H9 (cell line): ENCODE results near the gene ZNF618. TPM values are rescaled to one million over a fixed set of nuclear protein-coding genes. Genes with fewer than 3 reads are reported as not detected.

Experiments used
- DNase-seq: peaks from one replicate; pipeline ENCODE4 v3.0.0-alpha.2; 2017
- H2AFZ ChIP-seq: one replicate; pipeline ENCODE4 v1.6.1; 2013; ENCODE audit warnings: mild to moderate bottlenecking, low read length, control low read depth, moderate library complexity
- H2AK5ac ChIP-seq: 2 replicates; pipeline ENCODE4 v1.6.1; 2013; ENCODE audit warnings: low read length, control low read depth, mixed read lengths; ENCODE audit not compliant: insufficient read length
- H2BK120ac ChIP-seq: one replicate; pipeline ENCODE4 v1.6.1; 2013; ENCODE audit warnings: low read depth, mild to moderate bottlenecking, low read length, control low read depth, inconsistent platforms; ENCODE audit not compliant: poor library complexity, severe bottlenecking
- H2BK12ac ChIP-seq: 2 replicates; pipeline ENCODE4 v1.6.1; 2013; ENCODE audit warnings: low read length, control low read depth, mixed read lengths, low read depth; ENCODE audit not compliant: insufficient read length
- H2BK15ac ChIP-seq: 2 replicates; pipeline ENCODE4 v1.6.1; 2013; ENCODE audit warnings: low read depth, low read length, control low read depth
- H2BK20ac ChIP-seq: one replicate; pipeline ENCODE4 v1.6.1; 2013; ENCODE audit warnings: low read depth, mild to moderate bottlenecking, low read length, control low read depth, inconsistent platforms; ENCODE audit not compliant: poor library complexity, severe bottlenecking
- H2BK5ac ChIP-seq: 2 replicates; pipeline ENCODE4 v1.6.1; 2013; ENCODE audit warnings: low read length, control low read depth, mixed read lengths; ENCODE audit not compliant: insufficient read length
- H3K14ac ChIP-seq: 2 replicates; pipeline ENCODE4 v1.6.1; 2013; ENCODE audit warnings: low read length, control low read depth; ENCODE audit not compliant: insufficient read depth
- H3K18ac ChIP-seq: 2 replicates; pipeline ENCODE4 v1.6.1; 2013; ENCODE audit warnings: low read depth, mild to moderate bottlenecking, mixed read lengths, low read length, control low read depth; ENCODE audit not compliant: insufficient read length
- H3K23ac ChIP-seq: 2 replicates; pipeline ENCODE4 v1.6.1; 2013; ENCODE audit warnings: low read length, control low read depth, mixed read lengths, low read depth; ENCODE audit not compliant: insufficient read length
- H3K23me2 ChIP-seq: 2 replicates; pipeline ENCODE4 v1.6.1; 2013; ENCODE audit warnings: low read depth, mild to moderate bottlenecking, mixed read lengths, low read length, control low read depth; ENCODE audit not compliant: insufficient read length, poor library complexity, severe bottlenecking
- H3K27ac ChIP-seq: 2 replicates; pipeline ENCODE4 v1.5.1; 2013; ENCODE audit warnings: low read length, control low read depth, mixed read lengths, low read depth; ENCODE audit not compliant: insufficient read length
- H3K27me3 ChIP-seq: 2 replicates; pipeline ENCODE4 v1.6.1; 2013; ENCODE audit warnings: low read length, control low read depth, inconsistent platforms; ENCODE audit not compliant: insufficient read depth
- H3K4ac ChIP-seq: 2 replicates; pipeline ENCODE4 v1.6.1; 2013; ENCODE audit warnings: low read depth, mild to moderate bottlenecking, control low read depth, inconsistent platforms, low read length, moderate library complexity
- H3K4me1 ChIP-seq: 2 replicates; pipeline ENCODE4 v1.6.1; 2013; ENCODE audit warnings: low read length, control low read depth, inconsistent platforms; ENCODE audit not compliant: insufficient read depth
- H3K4me2 ChIP-seq: 2 replicates; pipeline ENCODE4 v1.6.1; 2013; ENCODE audit warnings: low read length, control low read depth, mixed read lengths; ENCODE audit not compliant: insufficient read length, insufficient read depth
- H3K56ac ChIP-seq: 2 replicates; pipeline ENCODE4 v1.6.1; 2013; ENCODE audit warnings: low read depth, mild to moderate bottlenecking, mixed read lengths, low read length, control low read depth; ENCODE audit not compliant: insufficient read length
- H3K79me1 ChIP-seq: 2 replicates; pipeline ENCODE4 v1.6.1; 2013; ENCODE audit warnings: low read depth, mild to moderate bottlenecking, moderate library complexity, low read length, control low read depth, inconsistent platforms; ENCODE audit not compliant: insufficient read depth, poor library complexity, severe bottlenecking
- H3K79me2 ChIP-seq: 2 replicates; pipeline ENCODE4 v1.6.1; 2013; ENCODE audit warnings: low read length, control low read depth, inconsistent platforms; ENCODE audit not compliant: insufficient read depth
- H3K9ac ChIP-seq: 2 replicates; pipeline ENCODE4 v1.6.1; 2013; ENCODE audit warnings: low read length, control low read depth, mixed read lengths; ENCODE audit not compliant: insufficient read length; ENCODE audit errors: extremely low read depth
- H3K9me3 ChIP-seq: one replicate; pipeline ENCODE4 v1.6.1; 2013; ENCODE audit warnings: low read depth, low read length, inconsistent platforms; ENCODE audit not compliant: control insufficient read depth
- H3T11ph ChIP-seq: one replicate; pipeline ENCODE4 v1.6.1; 2013; ENCODE audit warnings: mild to moderate bottlenecking, low read length, control low read depth, inconsistent platforms
- H4K20me1 ChIP-seq: one replicate; pipeline ENCODE4 v1.6.1; 2013; ENCODE audit not compliant: control insufficient read depth, insufficient read length, insufficient read depth
- H4K5ac ChIP-seq: 2 replicates; pipeline ENCODE4 v1.6.1; 2013; ENCODE audit warnings: low read depth, mild to moderate bottlenecking, mixed read lengths, low read length, control low read depth; ENCODE audit not compliant: insufficient read length
- H4K8ac ChIP-seq: replicated peaks from 2 replicates; pipeline ENCODE4 v1.6.1; 2013; ENCODE audit warnings: low read length, control low read depth, mixed read lengths, low read depth; ENCODE audit not compliant: insufficient read length
- H4K91ac ChIP-seq: 2 replicates; pipeline ENCODE4 v1.6.1; 2013; ENCODE audit warnings: low read depth, mild to moderate bottlenecking, moderate library complexity, mixed read lengths, low read length, control low read depth; ENCODE audit not compliant: insufficient read length
- H3K27ac Mint-ChIP-seq, 3 experiments: 2 replicates in 2 of 3; 3 replicates in 1 of 3; pipeline ENCODE4 v1.8.0; 2020 to 2021; ENCODE audit warnings: mixed read lengths in 3 of 3, mild to moderate bottlenecking in 1 of 3, moderate library complexity in 1 of 3
- H3K27me3 Mint-ChIP-seq: 2 replicates; pipeline ENCODE4 v1.8.0; 2021; ENCODE audit warnings: low read depth, mild to moderate bottlenecking, moderate library complexity, mixed read lengths
- H3K36me3 Mint-ChIP-seq, 3 experiments: 2 replicates in 2 of 3; 3 replicates in 1 of 3; pipeline ENCODE4 v1.8.0; 2020 to 2021; ENCODE audit warnings: low read depth in 3 of 3, mixed read lengths in 3 of 3; ENCODE audit not compliant: insufficient read depth in 1 of 3
- H3K4me1 Mint-ChIP-seq, 2 experiments: 2 replicates each; pipeline ENCODE4 v1.8.0; 2020; ENCODE audit warnings: mixed read lengths in 2 of 2
- H3K4me3 Mint-ChIP-seq, 2 experiments: 2 replicates in 1 of 2; 3 replicates in 1 of 2; pipeline ENCODE4 v1.8.0; 2020 to 2021; ENCODE audit warnings: mild to moderate bottlenecking in 2 of 2, mixed read lengths in 2 of 2, moderate library complexity in 1 of 2
- H3K9me3 Mint-ChIP-seq, 2 experiments: 2 replicates in 1 of 2; 3 replicates in 1 of 2; pipeline ENCODE4 v1.8.0; 2020; ENCODE audit warnings: mild to moderate bottlenecking in 2 of 2, mixed read lengths in 2 of 2, moderate library complexity in 1 of 2
- CTCF ChIP-seq: fragments of 200-600 bp; sonication (generic); conservative IDR thresholded peaks from 3 replicates; pipeline ENCODE4 v1.8.0; 2021; ENCODE audit warnings: antibody characterized with exemption, mild to moderate bottlenecking
- WGBS: extraction: QIAGEN DNeasy Blood & Tissue Kit; methylation state at CpG from one replicate; pipeline ENCODE4 v1.1.7; 2013; ENCODE audit warnings: missing lambda C conversion rate, low lambda C conversion rate, mixed read lengths; ENCODE audit not compliant: insufficient read length; ENCODE audit errors: extremely low coverage; 5-methylcytosine and 5-hydroxymethylcytosine counted together
- total RNA-seq: library from RNA; stranded (reverse); gene quantifications from 2 replicates; pipeline ENCODE4 v1.2.1, GENCODE V29; 2021

ZNF618 gene
- total RNA-seq, 1 experiment from 2014 or later: 13.6 TPM

- H3K27ac Mint-ChIP-seq: no peak overlapping the region; a peak in 1 of 7 replicates
- no peaks in the 10 kb centered on the region for H3K4me1 ChIP-seq
- H2BK12ac ChIP-seq: no peak overlapping the region
- no peak overlapping the region for H3K23ac ChIP-seq
- H3K27me3 Mint-ChIP-seq: no peaks in the 10 kb centered on the region
- H3K9me3 Mint-ChIP-seq: no peaks in the 10 kb centered on the region
- H3K79me2 ChIP-seq: no peaks in the 10 kb centered on the region
- H2BK20ac ChIP-seq: no peak overlapping the region
- H3T11ph ChIP-seq: no peak overlapping the region
- no peaks in the 10 kb centered on the region for H3K9me3 ChIP-seq
- no peak overlapping the region for H2BK120ac ChIP-seq
- H4K8ac ChIP-seq: no peak overlapping the region
- H4K91ac ChIP-seq: no peak overlapping the region
- H3K4me3 Mint-ChIP-seq: no peak overlapping the region
- no peak overlapping the region for H2BK15ac ChIP-seq
- no peaks in the 10 kb centered on the region for H3K27me3 ChIP-seq
- H4K5ac ChIP-seq: no peak overlapping the region
- no peak overlapping the region for H3K4me2 ChIP-seq
- no peak overlapping the region for H3K4ac ChIP-seq
- no peak overlapping the region for H3K14ac ChIP-seq
- no peaks in the 10 kb centered on the region for H4K20me1 ChIP-seq
- no peaks in the 10 kb centered on the region for H3K23me2 ChIP-seq
- no peak overlapping the region for H3K27ac ChIP-seq
- H3K18ac ChIP-seq: no peak overlapping the region
- no peak for DNase-seq
- no peak overlapping the region for H2AFZ ChIP-seq
- no peak overlapping the region for H2BK5ac ChIP-seq
- peaks cover 16 to 49% (median 46%) of the 10 kb centered on the region in 3 experiments; a peak in 6 of 7 replicates for H3K36me3 Mint-ChIP-seq
- no peak overlapping the region for H3K9ac ChIP-seq
- H3K79me1 ChIP-seq: no peaks in the 10 kb centered on the region
- H3K56ac ChIP-seq: no peak overlapping the region
- TF ChIP-seq CTCF: no peak
- no peak overlapping the region for H2AK5ac ChIP-seq
- peaks cover 2 to 7% of the 10 kb centered on the region in 2 experiments for H3K4me1 Mint-ChIP-seq
- no CpG with 5 or more reads among the region's 6 CpGs for WGBS
Measured at GRCh38 chr9:114050646-114051045, 174.5 kb downstream of the ZNF618 start.
